IPS-18a (cell line): Measurements from ENCODE around the gene ACSS3.
"Not testable (repeated sequence)": the region's sequence is repeated elsewhere in the genome, so short reads cannot be mapped to it uniquely, and the experiment has no call there.

ENCODE experiments used
- H3K27ac ChIP-seq: one replicate; pipeline ENCODE4 v1.5.1; 2013; ENCODE audit warnings: low read length
- H3K27me3 ChIP-seq: one replicate; pipeline ENCODE4 v1.6.1; 2013; ENCODE audit warnings: mild to moderate bottlenecking, low read length; ENCODE audit not compliant: control insufficient read depth, insufficient read depth
- H3K36me3 ChIP-seq: one replicate; pipeline ENCODE4 v1.6.1; 2013; ENCODE audit warnings: low read depth, low read length; ENCODE audit not compliant: control insufficient read depth
- H3K4me1 ChIP-seq: one replicate; pipeline ENCODE4 v1.6.1; 2013; ENCODE audit warnings: low read depth, low read length; ENCODE audit not compliant: control insufficient read depth
- H3K4me3 ChIP-seq: one replicate; pipeline ENCODE4 v1.5.1; 2013; ENCODE audit warnings: low read length
- H3K9ac ChIP-seq: one replicate; pipeline ENCODE4 v1.6.1; 2013; ENCODE audit warnings: mild to moderate bottlenecking, low read length, moderate library complexity
- H3K9me3 ChIP-seq: one replicate; pipeline ENCODE4 v1.6.1; 2013; ENCODE audit warnings: low read depth, low read length; ENCODE audit not compliant: control insufficient read depth

ACSS3 gene

DNA sequence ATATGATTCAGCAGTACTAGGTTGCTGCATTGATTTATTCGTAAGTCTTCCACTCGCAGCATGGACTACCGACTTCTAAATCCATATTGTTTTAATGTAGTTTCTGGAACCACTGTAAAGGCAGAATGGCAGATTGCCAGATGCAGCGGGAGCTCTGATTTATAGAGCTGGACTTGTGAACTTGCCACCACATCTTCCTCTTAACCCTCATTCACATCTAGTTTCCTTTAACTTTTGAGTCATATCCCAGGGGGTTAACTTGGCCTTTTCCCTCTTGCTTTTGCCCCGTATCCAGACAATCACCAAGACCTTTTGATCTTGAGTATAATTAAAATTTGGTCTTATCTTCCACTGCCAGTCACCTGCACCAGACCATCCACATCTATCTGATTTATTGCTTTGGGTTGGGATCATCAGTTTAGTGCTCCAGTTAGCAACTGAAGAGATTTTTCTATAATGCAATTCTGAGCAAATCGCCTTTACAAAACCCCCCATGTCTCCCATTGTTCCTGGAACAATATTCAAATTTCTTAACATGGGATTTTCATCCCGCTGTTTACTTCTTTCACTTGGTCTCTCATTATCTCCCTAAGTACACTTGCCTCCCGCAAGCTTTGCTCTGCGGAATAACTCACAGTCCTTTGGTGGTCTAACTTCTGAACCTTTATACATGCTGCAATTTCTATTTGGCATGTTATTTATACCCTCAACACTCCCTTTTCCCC is 130.5 kb downstream of the ACSS3 start:
- H3K4me3 ChIP-seq: peak overlapping the region; percentile 18
- no peak overlapping the region for H3K9ac ChIP-seq
- no peaks in the 10 kb centered on the region for H3K9me3 ChIP-seq
- peaks cover 58% of the 10 kb centered on the region for H3K4me1 ChIP-seq
- no peaks in the 10 kb centered on the region for H3K36me3 ChIP-seq
- no peaks in the 10 kb centered on the region for H3K27me3 ChIP-seq
- no peak overlapping the region for H3K27ac ChIP-seq

DNA sequence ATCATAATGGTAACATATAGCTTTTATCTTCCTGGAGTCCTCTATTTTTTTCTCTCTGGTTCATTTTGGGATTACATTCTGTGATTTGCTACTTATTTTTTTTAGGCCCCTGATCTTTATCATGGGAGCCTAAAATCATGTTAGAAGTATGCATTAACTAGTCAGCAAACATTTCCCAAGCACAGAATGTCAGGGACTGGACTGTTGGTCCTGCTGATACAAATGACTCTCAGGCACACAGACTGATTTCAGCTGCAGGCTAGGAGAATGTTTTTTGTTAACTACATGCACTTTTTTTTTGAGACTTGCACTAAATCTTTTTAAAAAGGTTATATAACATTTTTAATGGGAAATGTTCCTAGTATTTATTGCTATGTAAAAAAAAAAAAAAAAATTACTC is 131.1 kb downstream of the ACSS3 start:
- no peaks in the 10 kb centered on the region for H3K36me3 ChIP-seq
- no peak overlapping the region for H3K27ac ChIP-seq
- no peak overlapping the region for H3K4me3 ChIP-seq
- H3K4me1 ChIP-seq: peaks cover 58% of the 10 kb centered on the region
- H3K9ac ChIP-seq: no peak overlapping the region
- no peaks in the 10 kb centered on the region for H3K27me3 ChIP-seq
- H3K9me3 ChIP-seq: no peaks in the 10 kb centered on the region

DNA sequence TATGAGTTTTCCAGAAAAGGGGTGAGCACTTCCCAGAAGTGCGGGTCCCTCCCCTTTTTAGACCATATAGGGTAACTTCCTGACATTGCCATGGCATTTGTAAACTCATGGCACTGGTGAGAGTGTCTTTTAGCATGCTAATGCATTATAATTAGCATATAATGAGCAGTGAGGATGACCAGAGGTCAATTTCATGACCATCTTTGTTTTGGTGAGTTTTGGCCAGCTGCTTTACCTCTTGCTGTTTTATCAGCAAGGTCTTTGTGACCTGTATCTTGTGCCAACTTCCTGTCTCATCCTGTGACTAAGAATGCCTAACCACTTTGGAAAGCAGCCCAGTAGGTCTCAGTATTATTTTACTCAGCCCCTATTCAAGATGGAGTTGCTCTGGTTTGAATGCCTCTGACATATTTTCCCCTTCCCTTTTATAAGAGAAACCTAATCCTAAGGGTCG is 131.9 kb downstream of the ACSS3 start:
- H3K27me3 ChIP-seq, H3K9me3 ChIP-seq, H3K36me3 ChIP-seq, H3K9ac ChIP-seq, H3K4me3 ChIP-seq, H3K27ac ChIP-seq: not testable (repeated sequence)
- peaks cover 58% of the 10 kb centered on the region for H3K4me1 ChIP-seq

DNA sequence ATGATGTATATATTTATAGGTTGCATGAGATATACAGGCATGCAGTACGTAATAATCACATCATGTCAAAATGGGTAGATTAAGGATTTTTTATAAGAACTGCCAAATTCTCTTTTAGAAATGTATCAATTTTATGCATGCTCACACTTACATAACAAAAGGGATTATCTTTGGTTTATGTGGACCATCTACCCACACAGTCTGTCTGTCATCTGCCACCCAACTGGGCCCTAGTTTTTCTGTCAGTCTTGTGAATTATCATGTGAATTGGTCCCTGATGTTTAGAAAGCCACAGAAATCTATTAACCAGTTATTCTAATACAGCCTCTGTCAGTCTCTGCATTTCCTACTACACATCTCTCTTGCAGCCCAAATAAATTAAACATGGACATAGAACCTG is 133.4 kb downstream of the ACSS3 start:
- H3K27ac ChIP-seq: no peak overlapping the region
- no peak overlapping the region for H3K4me3 ChIP-seq
- no peak overlapping the region for H3K9ac ChIP-seq
- no peaks in the 10 kb centered on the region for H3K36me3 ChIP-seq
- H3K4me1 ChIP-seq: peaks cover 47% of the 10 kb centered on the region
- no peaks in the 10 kb centered on the region for H3K27me3 ChIP-seq
- H3K9me3 ChIP-seq: no peaks in the 10 kb centered on the region

DNA sequence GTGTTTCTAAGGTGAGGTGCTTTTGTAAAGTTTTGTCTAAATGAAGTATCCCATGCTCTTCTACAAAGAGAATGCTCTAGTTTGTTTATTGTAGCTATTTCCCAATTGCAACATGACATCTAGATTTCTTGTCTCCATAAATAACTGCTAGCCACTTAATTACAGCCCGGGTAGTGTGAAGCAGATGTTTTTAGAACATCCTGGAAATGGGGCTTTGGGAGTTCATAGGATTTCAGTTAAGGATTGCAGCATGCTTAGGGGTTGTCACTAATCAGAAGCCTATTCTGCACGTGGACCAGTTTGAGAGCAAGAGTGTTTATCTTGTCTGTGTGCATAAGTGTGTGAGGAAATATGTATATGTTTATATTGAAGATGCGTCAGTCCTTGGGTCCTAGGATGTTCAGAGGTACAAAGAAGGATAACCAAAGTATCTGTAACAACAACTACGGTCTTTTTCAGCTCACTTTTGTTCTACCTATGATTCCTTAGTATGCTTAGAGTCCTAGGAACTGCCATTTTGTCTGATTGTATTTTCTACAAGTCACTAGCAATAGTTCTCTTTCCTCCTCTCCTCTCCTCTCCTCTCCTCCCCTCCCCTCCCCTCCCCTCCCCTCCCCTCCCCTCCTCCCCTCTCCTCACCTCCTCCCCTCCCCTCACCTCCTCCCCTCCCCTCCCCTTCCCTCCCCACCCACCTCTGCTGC is 135.3 kb downstream of the ACSS3 start:
- no peaks in the 10 kb centered on the region for H3K9me3 ChIP-seq
- no peak overlapping the region for H3K27ac ChIP-seq
- peaks cover 29% of the 10 kb centered on the region for H3K4me1 ChIP-seq
- no peak overlapping the region for H3K9ac ChIP-seq
- no peak overlapping the region for H3K4me3 ChIP-seq
- no peaks in the 10 kb centered on the region for H3K36me3 ChIP-seq
- no peaks in the 10 kb centered on the region for H3K27me3 ChIP-seq

DNA sequence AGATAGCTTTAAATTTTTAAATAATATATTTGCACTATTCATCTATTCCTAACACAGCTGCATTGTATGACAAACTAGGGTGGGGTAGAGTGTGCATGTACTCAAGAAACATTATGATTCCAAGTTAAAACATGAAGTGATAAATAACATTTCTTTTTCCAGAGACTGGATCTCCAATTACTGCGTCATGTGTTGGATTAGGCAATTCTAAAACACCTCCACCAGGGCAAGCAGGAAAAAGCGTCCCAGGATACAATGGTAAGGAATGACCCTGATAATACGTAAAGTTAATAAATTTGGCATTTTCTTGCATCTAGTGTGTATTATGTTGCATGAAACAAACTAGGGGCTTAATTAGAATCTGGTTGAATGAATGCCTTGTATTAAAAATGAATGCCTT is 138.9 kb downstream of the ACSS3 start:
- no peaks in the 10 kb centered on the region for H3K9me3 ChIP-seq
- no peaks in the 10 kb centered on the region for H3K27me3 ChIP-seq
- H3K9ac ChIP-seq: no peak overlapping the region
- no peak overlapping the region for H3K27ac ChIP-seq
- no peaks in the 10 kb centered on the region for H3K36me3 ChIP-seq
- peaks cover 5% of the 10 kb centered on the region for H3K4me1 ChIP-seq
- no peak overlapping the region for H3K4me3 ChIP-seq

DNA sequence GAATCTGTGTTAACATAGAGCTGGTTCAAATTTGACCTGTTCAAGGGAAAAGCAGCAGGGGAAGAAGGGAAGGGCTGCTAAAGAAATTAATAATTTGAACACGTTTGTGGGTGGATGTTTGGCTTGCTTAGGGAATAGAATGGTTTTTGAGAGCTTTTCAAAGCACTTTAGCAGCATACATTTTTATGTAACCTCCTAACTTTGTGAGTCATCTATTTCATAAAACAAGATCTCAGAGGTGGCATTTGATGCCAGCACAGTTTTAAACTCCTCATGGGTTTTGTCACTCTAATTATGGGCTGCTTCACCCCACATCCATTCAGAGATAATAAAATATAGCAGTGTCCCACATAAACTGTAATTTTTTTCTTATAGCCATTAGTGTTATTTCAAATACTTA is 143.8 kb downstream of the ACSS3 start:
- H3K36me3 ChIP-seq: no peaks in the 10 kb centered on the region
- H3K9ac ChIP-seq: no peak overlapping the region
- no peak overlapping the region for H3K27ac ChIP-seq
- no peaks in the 10 kb centered on the region for H3K4me1 ChIP-seq
- no peaks in the 10 kb centered on the region for H3K9me3 ChIP-seq
- no peaks in the 10 kb centered on the region for H3K27me3 ChIP-seq
- no peak overlapping the region for H3K4me3 ChIP-seq

DNA sequence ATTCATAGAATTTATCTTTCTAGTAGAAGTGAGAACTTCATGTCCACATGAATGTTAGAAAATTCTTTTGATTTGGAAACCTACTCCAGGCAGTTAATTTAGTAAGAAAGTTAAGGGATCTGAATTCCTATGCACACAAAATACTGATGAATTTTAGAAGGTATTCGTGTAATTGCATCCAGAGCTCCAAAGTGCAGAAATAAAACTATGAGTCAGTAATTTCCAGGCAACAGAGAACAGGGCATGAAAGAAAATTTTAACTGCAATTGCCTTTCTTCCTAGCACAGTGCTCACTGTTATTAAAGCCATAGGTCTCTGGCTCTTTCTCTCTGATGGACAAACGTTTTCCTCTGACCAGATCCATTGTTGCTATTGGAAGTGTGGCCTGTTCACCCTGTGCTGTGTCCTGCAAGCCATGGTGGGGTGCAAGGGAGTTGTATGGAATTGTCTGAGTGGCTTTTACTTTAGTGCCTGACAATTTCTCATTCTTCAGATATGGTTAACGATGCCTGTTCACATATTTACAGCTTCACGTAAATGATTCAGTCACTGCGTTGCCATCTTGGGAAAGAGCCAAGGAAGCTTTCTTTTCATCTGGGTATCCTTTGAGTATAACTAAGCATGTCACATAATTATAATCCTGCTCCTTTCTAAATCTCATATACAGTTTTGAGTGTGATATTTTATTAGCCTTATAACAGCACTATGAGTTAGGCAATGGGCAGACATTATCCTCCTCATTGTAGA is 145.1 kb downstream of the ACSS3 start:
- H3K9me3 ChIP-seq: no peaks in the 10 kb centered on the region
- H3K4me3 ChIP-seq: no peak overlapping the region

DNA sequence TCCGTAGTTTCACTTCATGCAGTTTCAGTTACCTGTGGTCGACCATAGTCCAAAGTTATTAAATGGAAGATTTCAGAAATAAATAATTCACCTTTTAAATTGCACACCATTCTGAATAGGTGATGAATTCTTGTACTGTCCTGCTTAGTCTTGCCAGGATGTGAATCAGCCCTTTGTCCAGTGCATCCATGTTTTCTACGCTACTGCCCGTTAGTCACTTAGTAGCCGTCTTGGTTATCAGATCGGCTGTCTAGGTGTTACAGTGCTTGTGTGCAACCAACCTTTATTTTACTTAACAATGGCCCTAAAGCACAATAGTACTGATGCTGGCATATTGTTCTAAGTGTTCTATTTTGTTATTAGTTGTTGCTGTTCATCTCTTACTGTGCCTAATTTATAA is 146.7 kb downstream of the ACSS3 start:
- H3K9ac ChIP-seq: no peak overlapping the region
- no peaks in the 10 kb centered on the region for H3K36me3 ChIP-seq
- H3K4me1 ChIP-seq: peaks cover 2% of the 10 kb centered on the region
- H3K27ac ChIP-seq: no peak overlapping the region
- H3K27me3 ChIP-seq: no peaks in the 10 kb centered on the region
- H3K4me3 ChIP-seq: no peak overlapping the region
- no peaks in the 10 kb centered on the region for H3K9me3 ChIP-seq

More for the DNA sequence above, 145.1 kb downstream of the ACSS3 start:
- H3K36me3 ChIP-seq: no peaks in the 10 kb centered on the region
- H3K4me1 ChIP-seq: no peaks in the 10 kb centered on the region
- no peak overlapping the region for H3K9ac ChIP-seq
- H3K27ac ChIP-seq: no peak overlapping the region
- no peaks in the 10 kb centered on the region for H3K27me3 ChIP-seq

DNA sequence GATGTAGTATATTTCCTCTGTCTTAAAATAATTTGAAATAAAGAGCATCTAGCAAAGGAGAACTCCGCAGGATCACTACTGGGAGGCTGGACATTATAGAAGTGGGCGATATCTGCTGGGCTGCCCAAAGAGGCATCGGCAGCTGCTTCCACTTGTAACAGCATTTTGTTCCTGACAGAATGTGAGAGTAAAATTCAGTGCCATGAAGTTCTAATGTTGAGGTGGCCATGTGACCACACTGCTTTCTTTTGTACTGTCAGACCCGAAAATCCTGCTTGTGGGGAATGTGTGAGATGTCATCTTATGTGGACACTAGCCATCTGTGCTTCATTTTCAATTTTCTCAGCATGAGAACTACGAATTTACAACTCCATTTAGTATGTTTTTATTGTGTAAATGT is 151.9 kb downstream of the ACSS3 start:
- H3K4me3 ChIP-seq: no peak overlapping the region
- H3K27ac ChIP-seq: peak overlapping the region; percentile 0
- H3K27me3 ChIP-seq: no peaks in the 10 kb centered on the region
- no peak overlapping the region for H3K9ac ChIP-seq
- H3K9me3 ChIP-seq: no peaks in the 10 kb centered on the region
- peaks cover 10% of the 10 kb centered on the region for H3K4me1 ChIP-seq
- peaks cover 3% of the 10 kb centered on the region for H3K36me3 ChIP-seq

DNA sequence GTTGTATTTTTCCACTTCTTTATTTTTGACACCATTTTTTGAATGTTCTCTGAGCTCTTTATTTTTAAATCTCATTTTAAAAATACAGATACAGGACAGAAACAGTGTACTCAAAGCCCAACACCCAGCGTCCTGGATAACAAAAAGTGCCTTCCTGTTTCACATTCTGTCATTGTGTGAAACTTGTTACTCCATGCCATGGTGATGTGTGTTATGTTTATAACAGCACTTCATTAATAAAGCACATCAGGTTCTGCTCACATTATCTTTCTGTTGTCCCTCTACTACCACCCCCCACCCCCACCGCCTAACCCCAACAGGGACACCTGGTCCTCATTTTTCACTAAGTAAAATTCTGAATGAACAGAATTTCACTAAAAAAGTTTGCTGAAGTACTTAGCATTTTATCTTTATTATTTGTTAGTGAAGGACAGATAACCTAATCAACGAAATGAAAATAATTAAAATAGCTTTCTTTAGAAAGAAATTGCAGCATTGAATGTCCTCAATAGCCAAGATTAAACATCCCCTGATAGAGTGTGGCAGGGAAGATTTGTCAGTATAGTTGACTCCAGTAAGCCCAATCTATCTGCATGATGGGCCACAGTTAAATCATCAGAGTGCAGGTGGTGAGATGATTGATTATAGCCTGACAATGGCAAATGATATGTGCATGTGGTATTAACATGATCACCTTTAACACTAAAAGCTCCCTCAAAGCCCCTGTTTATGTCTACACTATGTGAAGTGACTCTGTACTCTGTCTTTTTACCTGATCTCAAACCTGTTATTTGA is 153.9 kb downstream of the ACSS3 start:
- no peaks in the 10 kb centered on the region for H3K9me3 ChIP-seq
- no peaks in the 10 kb centered on the region for H3K27me3 ChIP-seq
- no peak overlapping the region for H3K27ac ChIP-seq
- no peak overlapping the region for H3K4me3 ChIP-seq
- H3K9ac ChIP-seq: no peak overlapping the region
- peaks cover 3% of the 10 kb centered on the region for H3K36me3 ChIP-seq
- peaks cover 10% of the 10 kb centered on the region for H3K4me1 ChIP-seq
